ENCODE measurements around the gene FLVCR2.

FLVCR2 gene

GRCh38 chr14:75607044-75607443 is 28.6 kb downstream of the FLVCR2 start:
- no peak overlapping the region for H3K4me3 ChIP-seq (replicated peaks; ENCODE audit: insufficient read depth, low read length)
- no peaks in the 10 kb centered on the region for H3K27me3 ChIP-seq (ENCODE audit: insufficient read depth, poor library complexity, severe bottlenecking)
- DNase-seq (ENCODE audit: low read depth in 1 of 2, low spot score in 1 of 2) = no peak
- H3K27ac ChIP-seq (replicated peaks) = no peak overlapping the region
- TF ChIP-seq POLR2AphosphoS5 (IDR thresholded peaks at IDR 0.05; ENCODE audit: low read depth) (no peak), SPI1 (IDR thresholded peaks at IDR 0.05; ENCODE audit: borderline replicate concordance, low read depth) (no peak), REST (IDR thresholded peaks at IDR 0.05; ENCODE audit: insufficient replicate concordance, low read depth) (no peak), GABPA (IDR thresholded peaks at IDR 0.05; ENCODE audit: low read depth) (no peak), CTCF (IDR thresholded peaks at IDR 0.05; ENCODE audit: insufficient read depth, low read length) (no peak)

GRCh38 chr14:75607842-75608640 is 29.6 kb downstream of the FLVCR2 start:
- no peak for TF ChIP-seq CTCF (IDR thresholded peaks at IDR 0.05; ENCODE audit: insufficient read depth, low read length)
- no peak overlapping the region for H3K27ac ChIP-seq (replicated peaks)

DNA sequence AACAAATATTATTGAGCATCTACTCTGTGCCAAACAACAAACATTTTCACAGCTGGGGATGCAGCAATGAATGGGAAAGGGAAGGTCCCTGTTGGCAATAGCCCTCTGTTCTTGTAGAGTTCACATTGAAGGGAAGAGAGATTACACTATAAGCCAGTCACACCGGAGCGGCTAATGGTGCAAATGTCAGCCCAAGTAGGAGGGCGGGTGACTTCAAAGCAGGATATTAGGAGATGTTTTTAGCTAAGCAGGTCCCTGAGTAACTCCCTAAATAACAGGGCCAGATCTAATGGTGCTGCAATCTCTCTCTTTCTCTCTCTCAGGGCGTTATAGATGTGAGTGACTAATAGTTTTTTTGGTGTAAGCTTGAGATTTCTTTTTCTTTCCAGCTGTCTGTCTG is 30.7 kb downstream of the FLVCR2 start:
- H3K27ac ChIP-seq (replicated peaks) = no peak overlapping the region
- no peak overlapping the region for H3K4me3 ChIP-seq (replicated peaks; ENCODE audit: insufficient read depth, low read length)
- TF ChIP-seq GABPA (IDR thresholded peaks at IDR 0.05; ENCODE audit: low read depth) (no peak), REST (IDR thresholded peaks at IDR 0.05; ENCODE audit: insufficient replicate concordance, low read depth) (no peak), POLR2AphosphoS5 (IDR thresholded peaks at IDR 0.05; ENCODE audit: low read depth) (no peak), SPI1 (IDR thresholded peaks at IDR 0.05; ENCODE audit: borderline replicate concordance, low read depth) (no peak), CTCF (IDR thresholded peaks at IDR 0.05; ENCODE audit: insufficient read depth, low read length) (no peak)
- H3K27me3 ChIP-seq (ENCODE audit: insufficient read depth, poor library complexity, severe bottlenecking) = no peaks in the 10 kb centered on the region
- no peak for DNase-seq (ENCODE audit: low read depth in 1 of 2, low spot score in 1 of 2)

More at GRCh38 chr14:75607842-75608640, 29.6 kb downstream of the FLVCR2 start:
- H3K4me3 ChIP-seq (replicated peaks; ENCODE audit: insufficient read depth, low read length) = no peak overlapping the region
- H3K27me3 ChIP-seq (ENCODE audit: insufficient read depth, poor library complexity, severe bottlenecking) = no peaks in the 10 kb centered on the region
- no peak for DNase-seq (ENCODE audit: low read depth in 1 of 2, low spot score in 1 of 2)

Data from HL-60 (cell line).